ENCODE data around the gene XCL1. TPM values are rescaled to one million over a fixed set of nuclear protein-coding genes. Genes with fewer than 3 reads are reported as not detected.

XCL1 gene
- total RNA-seq, 2 donors from 2014 or later, result 0.75 to 1.4 TPM

DNA sequence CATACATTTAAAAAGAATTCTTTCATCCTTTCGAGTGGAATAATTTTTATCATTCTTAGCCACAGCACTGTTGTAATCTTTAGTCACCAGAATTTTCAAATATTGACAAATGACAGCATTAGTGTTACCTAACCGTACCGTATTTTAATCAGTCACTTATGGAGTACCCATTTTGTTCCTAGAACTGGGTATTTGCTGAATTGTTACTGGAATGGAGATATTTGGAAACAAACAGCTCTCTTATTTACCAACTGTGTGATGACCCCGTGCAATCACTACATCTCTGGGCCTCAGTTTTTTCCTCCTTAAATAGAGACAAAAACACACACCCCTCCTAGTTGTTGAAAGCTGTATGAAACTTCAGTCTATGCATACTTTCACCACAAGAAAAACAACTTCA, 24.7 kb upstream of the XCL1 start:
- H3K27ac ChIP-seq (ENCODE audit: low read depth, low read length), result no peak overlapping the region
- H3K4me1 ChIP-seq (ENCODE audit: control insufficient read depth, insufficient read depth, low read length), result peaks cover 9% of the 10 kb centered on the region
- peaks cover 16% of the 10 kb centered on the region for H3K4me1 Mint-ChIP-seq
- no peaks in the 10 kb centered on the region for H3K36me3 ChIP-seq (ENCODE audit: control insufficient read depth, insufficient read depth, low read length)
- H3K4me3 Mint-ChIP-seq, result no peak overlapping the region
- no peaks in the 10 kb centered on the region for H3K9me3 ChIP-seq (ENCODE audit: control insufficient read depth, low read length)
- no peaks in the 10 kb centered on the region for H3K27me3 Mint-ChIP-seq (ENCODE audit: insufficient read depth)
- no peak overlapping the region for H3K4me3 ChIP-seq (ENCODE audit: low read length)
- peaks cover 19% of the 10 kb centered on the region for H3K9me3 Mint-ChIP-seq
- H3K9ac ChIP-seq (ENCODE audit: extremely low read depth, low read length, poor library complexity, severe bottlenecking), result no peak overlapping the region
- H3K27ac Mint-ChIP-seq, result no peak overlapping the region
- no peaks in the 10 kb centered on the region for H3K27me3 ChIP-seq (ENCODE audit: control insufficient read depth, insufficient read depth, low read length, poor library complexity, severe bottlenecking)
- TF ChIP-seq, protein P1, sequence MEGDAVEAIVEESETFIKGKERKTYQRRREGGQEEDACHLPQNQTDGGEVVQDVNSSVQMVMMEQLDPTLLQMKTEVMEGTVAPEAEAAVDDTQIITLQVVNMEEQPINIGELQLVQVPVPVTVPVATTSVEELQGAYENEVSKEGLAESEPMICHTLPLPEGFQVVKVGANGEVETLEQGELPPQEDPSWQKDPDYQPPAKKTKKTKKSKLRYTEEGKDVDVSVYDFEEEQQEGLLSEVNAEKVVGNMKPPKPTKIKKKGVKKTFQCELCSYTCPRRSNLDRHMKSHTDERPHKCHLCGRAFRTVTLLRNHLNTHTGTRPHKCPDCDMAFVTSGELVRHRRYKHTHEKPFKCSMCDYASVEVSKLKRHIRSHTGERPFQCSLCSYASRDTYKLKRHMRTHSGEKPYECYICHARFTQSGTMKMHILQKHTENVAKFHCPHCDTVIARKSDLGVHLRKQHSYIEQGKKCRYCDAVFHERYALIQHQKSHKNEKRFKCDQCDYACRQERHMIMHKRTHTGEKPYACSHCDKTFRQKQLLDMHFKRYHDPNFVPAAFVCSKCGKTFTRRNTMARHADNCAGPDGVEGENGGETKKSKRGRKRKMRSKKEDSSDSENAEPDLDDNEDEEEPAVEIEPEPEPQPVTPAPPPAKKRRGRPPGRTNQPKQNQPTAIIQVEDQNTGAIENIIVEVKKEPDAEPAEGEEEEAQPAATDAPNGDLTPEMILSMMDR (conservative IDR thresholded peaks at IDR 0.05), result no peak
- no peak for DNase-seq
- H3K36me3 Mint-ChIP-seq (ENCODE audit: low read depth), result peaks cover 6% of the 10 kb centered on the region
- 92 to 100% methylated on average over 1 to 4 of the region's 4 CpGs for WGBS, 2 experiments (ENCODE audit: insufficient coverage in 1 of 2, insufficient read length in 1 of 2)

DNA sequence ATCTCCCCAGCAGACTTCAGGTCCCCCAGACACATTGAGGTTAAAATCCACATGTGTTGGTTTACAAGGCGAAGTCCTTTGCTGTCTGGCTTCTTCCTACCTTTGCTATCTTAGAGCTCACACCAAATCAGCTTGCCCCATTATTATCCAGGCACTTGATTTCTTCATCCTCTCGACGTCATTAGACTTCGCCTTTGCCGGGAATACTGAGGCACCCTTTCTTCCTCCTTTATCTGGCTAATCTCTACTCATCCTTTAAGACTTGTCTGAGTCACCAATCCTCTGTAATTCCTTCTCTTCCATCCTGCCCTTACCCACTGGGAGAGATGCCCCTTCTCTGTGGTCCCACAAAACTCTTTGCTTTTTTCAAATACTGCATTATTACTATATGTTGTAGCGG, 23.4 kb upstream of the XCL1 start:
- Mint-ChIP-seq H3K4me1 (peaks cover 17% of the 10 kb centered on the region), H3K9me3 (peaks cover 17% of the 10 kb centered on the region), H3K36me3 (ENCODE audit: low read depth) (no peaks in the 10 kb centered on the region), H3K27ac (no peak overlapping the region), H3K27me3 (ENCODE audit: insufficient read depth) (no peaks in the 10 kb centered on the region), H3K4me3 (no peak overlapping the region)
- Histone ChIP-seq H3K9me3 (ENCODE audit: control insufficient read depth, low read length) (no peaks in the 10 kb centered on the region), H3K4me3 (ENCODE audit: low read length) (no peak overlapping the region), H3K27ac (ENCODE audit: low read depth, low read length) (no peak overlapping the region), H3K9ac (ENCODE audit: extremely low read depth, low read length, poor library complexity, severe bottlenecking) (no peak overlapping the region), H3K4me1 (ENCODE audit: control insufficient read depth, insufficient read depth, low read length) (peaks cover 9% of the 10 kb centered on the region), H3K36me3 (ENCODE audit: control insufficient read depth, insufficient read depth, low read length) (no peaks in the 10 kb centered on the region), H3K27me3 (ENCODE audit: control insufficient read depth, insufficient read depth, low read length, poor library complexity, severe bottlenecking) (no peaks in the 10 kb centered on the region)
- TF ChIP-seq, protein P1 (conservative IDR thresholded peaks at IDR 0.05), result no peak
- no peak for DNase-seq
- WGBS, 2 experiments (ENCODE audit: insufficient coverage in 1 of 2, insufficient read length in 1 of 2), result 88 to 92% methylated on average over 5 to 6 of the region's 6 CpGs

DNA sequence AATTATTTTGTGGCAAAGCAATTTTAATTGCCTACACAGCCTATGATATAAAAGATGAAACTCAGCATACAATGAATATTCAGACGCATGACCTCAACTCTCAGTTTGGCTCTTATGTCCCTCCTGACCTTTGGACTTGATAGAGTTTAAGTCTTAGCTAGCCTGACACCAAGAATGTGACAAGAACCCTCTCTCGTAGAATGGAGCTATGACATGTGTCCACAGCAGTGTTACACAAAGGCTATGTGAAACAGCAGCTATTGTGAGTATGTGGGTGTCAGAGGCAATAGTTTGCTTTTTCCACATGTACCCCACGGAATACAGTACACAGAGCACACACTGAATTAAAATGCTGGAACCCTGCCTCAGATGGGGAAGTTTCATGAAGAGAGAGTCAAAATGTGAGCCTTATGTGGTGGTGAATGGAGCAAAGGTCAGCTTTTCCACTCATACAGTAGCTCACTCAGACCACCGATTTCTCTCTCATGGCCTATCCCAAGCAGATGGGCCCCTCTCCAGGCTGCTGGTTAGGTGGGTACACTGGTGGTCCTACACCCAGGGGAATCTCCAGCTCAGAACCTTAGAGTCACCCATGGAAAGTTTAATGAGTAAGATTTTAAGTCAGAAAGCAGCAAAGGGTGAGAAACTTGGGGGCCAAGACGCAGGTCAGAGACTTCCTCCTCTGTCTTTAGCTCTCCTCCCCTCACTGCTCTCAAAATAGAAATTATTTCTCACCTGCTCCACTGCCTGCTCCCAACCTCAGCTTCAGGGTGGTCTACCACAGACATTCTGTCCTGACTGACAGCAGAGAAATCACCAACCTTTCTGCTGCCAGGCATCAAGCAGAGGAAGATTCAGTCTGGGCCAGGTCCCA, 22.5 kb upstream of the XCL1 start:
- Histone ChIP-seq H3K4me1 (ENCODE audit: control insufficient read depth, insufficient read depth, low read length) (peaks cover 9% of the 10 kb centered on the region), H3K4me3 (ENCODE audit: low read length) (no peak overlapping the region), H3K9me3 (ENCODE audit: control insufficient read depth, low read length) (no peaks in the 10 kb centered on the region), H3K36me3 (ENCODE audit: control insufficient read depth, insufficient read depth, low read length) (no peaks in the 10 kb centered on the region), H3K27ac (ENCODE audit: low read depth, low read length) (no peak overlapping the region), H3K27me3 (ENCODE audit: control insufficient read depth, insufficient read depth, low read length, poor library complexity, severe bottlenecking) (no peaks in the 10 kb centered on the region), H3K9ac (ENCODE audit: extremely low read depth, low read length, poor library complexity, severe bottlenecking) (no peak overlapping the region)
- H3K9me3 Mint-ChIP-seq, result peaks cover 8% of the 10 kb centered on the region
- TF ChIP-seq, protein P1 (conservative IDR thresholded peaks at IDR 0.05), result no peak
- peaks cover 17% of the 10 kb centered on the region for H3K4me1 Mint-ChIP-seq
- no peak for DNase-seq
- no peak overlapping the region for H3K4me3 Mint-ChIP-seq
- no peak overlapping the region for H3K27ac Mint-ChIP-seq
- 94 to 100% methylated on average over 2 to 5 of the region's 5 CpGs for WGBS, 2 experiments (ENCODE audit: insufficient coverage in 1 of 2, insufficient read length in 1 of 2)
- no peaks in the 10 kb centered on the region for H3K27me3 Mint-ChIP-seq (ENCODE audit: insufficient read depth)
- no peaks in the 10 kb centered on the region for H3K36me3 Mint-ChIP-seq (ENCODE audit: low read depth)

All from endodermal cell (in vitro differentiated cells).